ENCODE measurements around the gene THAP11. TPM values are rescaled to one million over a fixed set of nuclear protein-coding genes. Genes with fewer than 3 reads are reported as not detected.

THAP11 gene
- polyA plus RNA-seq, 2 of the 4 experiments (the other 2 are of a cell fraction), result 30.9 to 33.2 TPM

DNA sequence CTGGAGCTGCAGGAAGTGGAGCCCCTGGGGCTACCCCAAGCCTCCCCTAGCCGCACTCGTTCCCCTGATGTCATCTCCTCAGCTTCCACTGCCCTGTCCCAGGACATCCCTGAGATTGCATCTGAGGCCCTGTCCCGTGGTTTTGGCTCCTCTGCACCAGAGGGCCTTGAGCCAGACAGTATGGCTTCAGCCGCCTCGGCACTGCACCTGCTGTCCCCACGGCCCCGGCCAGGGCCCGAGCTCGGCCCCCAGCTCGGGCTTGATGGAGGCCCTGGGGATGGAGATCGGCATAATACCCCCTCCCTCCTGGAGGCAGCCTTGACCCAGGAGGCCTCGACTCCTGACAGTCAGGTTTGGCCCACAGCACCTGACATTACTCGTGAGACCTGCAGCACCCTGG is 38.5 kb downstream of the THAP11 start:
- TF ChIP-seq NR3C1 (IDR thresholded peaks at IDR 0.05) (no peak), EP300 (IDR thresholded peaks at IDR 0.05) (no peak), ELK1 (IDR thresholded peaks at IDR 0.05; ENCODE audit: low read depth, low read length) (no peak), EHMT2 (IDR thresholded peaks at IDR 0.05; ENCODE audit: low read depth) (no peak), HOXB13 (CRISPR knock-in tag; IDR thresholded peaks at IDR 0.05; ENCODE audit: low read depth) (no peak), POLR2A (IDR thresholded peaks at IDR 0.05; ENCODE audit: low read length) (no peak), ATOH8 (CRISPR knock-in tag; IDR thresholded peaks at IDR 0.05; ENCODE audit: low read depth) (no peak), POLR2AphosphoS2 (conservative IDR thresholded peaks at IDR 0.05; ENCODE audit: low read length) (no peak), ZFP36 (IDR thresholded peaks at IDR 0.05; ENCODE audit: borderline replicate concordance, partially characterized antibody) (no peak), BHLHE40 (IDR thresholded peaks at IDR 0.05; ENCODE audit: low read depth, low read length) (no peak), RCOR1 (IDR thresholded peaks at IDR 0.05; ENCODE audit: low read depth, low read length) (no peak), TP53 (CRISPR knock-in tag; IDR thresholded peaks at IDR 0.05) (no peak), HOXA7 (CRISPR knock-in tag; IDR thresholded peaks at IDR 0.05) (no peak)
- TF ChIP-seq, protein P1, sequence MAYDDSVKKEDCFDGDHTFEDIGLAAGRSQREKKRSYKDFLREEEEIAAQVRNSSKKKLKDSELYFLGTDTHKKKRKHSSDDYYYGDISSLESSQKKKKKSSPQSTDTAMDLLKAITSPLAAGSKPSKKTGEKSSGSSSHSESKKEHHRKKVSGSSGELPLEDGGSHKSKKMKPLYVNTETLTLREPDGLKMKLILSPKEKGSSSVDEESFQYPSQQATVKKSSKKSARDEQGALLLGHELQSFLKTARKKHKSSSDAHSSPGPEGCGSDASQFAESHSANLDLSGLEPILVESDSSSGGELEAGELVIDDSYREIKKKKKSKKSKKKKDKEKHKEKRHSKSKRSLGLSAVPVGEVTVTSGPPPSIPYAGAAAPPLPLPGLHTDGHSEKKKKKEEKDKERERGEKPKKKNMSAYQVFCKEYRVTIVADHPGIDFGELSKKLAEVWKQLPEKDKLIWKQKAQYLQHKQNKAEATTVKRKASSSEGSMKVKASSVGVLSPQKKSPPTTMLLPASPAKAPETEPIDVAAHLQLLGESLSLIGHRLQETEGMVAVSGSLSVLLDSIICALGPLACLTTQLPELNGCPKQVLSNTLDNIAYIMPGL (CRISPR knock-in tag; IDR thresholded peaks at IDR 0.05; ENCODE audit: borderline replicate concordance), result no peak
- TF ChIP-seq, protein P2, sequence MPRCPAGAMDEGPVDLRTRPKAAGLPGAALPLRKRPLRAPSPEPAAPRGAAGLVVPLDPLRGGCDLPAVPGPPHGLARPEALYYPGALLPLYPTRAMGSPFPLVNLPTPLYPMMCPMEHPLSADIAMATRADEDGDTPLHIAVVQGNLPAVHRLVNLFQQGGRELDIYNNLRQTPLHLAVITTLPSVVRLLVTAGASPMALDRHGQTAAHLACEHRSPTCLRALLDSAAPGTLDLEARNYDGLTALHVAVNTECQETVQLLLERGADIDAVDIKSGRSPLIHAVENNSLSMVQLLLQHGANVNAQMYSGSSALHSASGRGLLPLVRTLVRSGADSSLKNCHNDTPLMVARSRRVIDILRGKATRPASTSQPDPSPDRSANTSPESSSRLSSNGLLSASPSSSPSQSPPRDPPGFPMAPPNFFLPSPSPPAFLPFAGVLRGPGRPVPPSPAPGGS (IDR thresholded peaks at IDR 0.05), result no peak
- Histone ChIP-seq H3K4me3 (no peak overlapping the region), H3K4me2 (no peak overlapping the region), H3K4me1 (peaks cover 8% of the 10 kb centered on the region; the same call in 1 of the 3 replicates), H3K9me3 (no peaks in the 10 kb centered on the region), H3K27ac (no peak overlapping the region)
- 93% methylated on average over 7 of the region's 13 CpGs for WGBS (ENCODE audit: missing lambda C conversion rate)
- DNase-seq (ENCODE audit: low read depth in 1 of 2, low spot score in 1 of 2), result no peak
- ChIA-PET POLR2A (no interaction called here), CTCF (interaction anchor here (1.5 to 17.4 kb wide), 5 partner anchors 12 to 359 kb away, joined by 4 to 370 read pairs (median 44); partner anchors contain the start of genes CTRL, PSKH1 and PSMB10)
- FAIRE-seq, result no peak
- ATAC-seq, result no peak

DNA sequence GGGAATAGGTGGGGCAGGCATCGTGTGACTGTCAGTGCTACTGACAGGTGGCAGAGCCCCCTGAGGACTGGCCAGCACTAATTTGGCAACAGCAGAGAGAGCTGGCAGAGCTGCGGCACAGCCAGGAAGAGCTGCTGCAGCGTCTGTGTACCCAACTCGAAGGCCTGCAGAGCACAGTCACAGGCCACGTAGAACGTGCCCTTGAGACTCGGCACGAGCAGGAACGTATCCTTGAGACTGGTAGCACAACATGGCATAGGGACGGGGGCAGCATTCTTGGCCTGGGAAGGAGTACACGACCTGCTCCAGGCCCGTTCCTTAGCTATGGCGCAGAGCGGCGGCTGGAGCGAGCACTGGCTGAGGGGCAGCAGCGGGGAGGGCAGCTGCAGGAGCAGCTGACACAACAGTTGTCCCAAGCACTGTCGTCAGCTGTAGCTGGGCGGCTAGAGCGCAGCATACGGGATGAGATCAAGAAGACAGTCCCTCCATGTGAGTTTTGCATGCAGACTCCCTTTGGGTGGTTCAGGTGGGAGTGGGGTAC is 39.6 kb downstream of the THAP11 start:
- Histone ChIP-seq H3K9me3 (no peaks in the 10 kb centered on the region), H3K4me2 (no peak overlapping the region), H3K4me3 (no peak overlapping the region), H3K27ac (no peak overlapping the region), H3K4me1 (peaks cover 9% of the 10 kb centered on the region; the same call in 1 of the 3 replicates)
- ATAC-seq (no peak), DNase-seq (ENCODE audit: low read depth in 1 of 2, low spot score in 1 of 2) (no peak), FAIRE-seq (no peak)
- ChIA-PET CTCF (interaction anchor here (0.6 to 17.4 kb wide), 12 partner anchors 7 to 209 kb away, joined by 3 to 370 read pairs (median 34); partner anchors contain the start of genes CTRL, EDC4, PSKH1 and PSMB10), POLR2A (no interaction called here)
- 92% methylated on average over 21 of the region's 21 CpGs for WGBS (ENCODE audit: missing lambda C conversion rate)
- TF ChIP-seq CEBPB (IDR thresholded peaks at IDR 0.05) (no peak), EHF (CRISPR knock-in tag; IDR thresholded peaks at IDR 0.05) (no peak), RFX5 (IDR thresholded peaks at IDR 0.05) (no peak), RCOR1 (IDR thresholded peaks at IDR 0.05; ENCODE audit: low read depth, low read length) (no peak), JUNB (IDR thresholded peaks at IDR 0.05) (no peak), FOSL2 (IDR thresholded peaks at IDR 0.05) (no peak), FOSL2 (CRISPR knock-in tag; IDR thresholded peaks at IDR 0.05) (no peak), SMC3 (IDR thresholded peaks at IDR 0.05) (no peak), TP53 (CRISPR knock-in tag; IDR thresholded peaks at IDR 0.05) (no peak)
- TF ChIP-seq, protein P3, sequence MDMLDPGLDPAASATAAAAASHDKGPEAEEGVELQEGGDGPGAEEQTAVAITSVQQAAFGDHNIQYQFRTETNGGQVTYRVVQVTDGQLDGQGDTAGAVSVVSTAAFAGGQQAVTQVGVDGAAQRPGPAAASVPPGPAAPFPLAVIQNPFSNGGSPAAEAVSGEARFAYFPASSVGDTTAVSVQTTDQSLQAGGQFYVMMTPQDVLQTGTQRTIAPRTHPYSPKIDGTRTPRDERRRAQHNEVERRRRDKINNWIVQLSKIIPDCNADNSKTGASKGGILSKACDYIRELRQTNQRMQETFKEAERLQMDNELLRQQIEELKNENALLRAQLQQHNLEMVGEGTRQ (IDR thresholded peaks at IDR 0.05), result no peak

Measured in A549 (cell line).